Stimulated activated naive CD8-positive, alpha-beta T cell treated with anti-CD3 and anti-CD28 coated beads, Interleukin-15, amount 100 ng/mL, for 72 hours (primary cell): Measurements from ENCODE around the gene MRPS18B.
A peak's percentile ranks its signal among the peaks of the same experiment; 100 is the strongest.
"Not testable (repeated sequence)": the region's sequence is repeated elsewhere in the genome, so short reads cannot be mapped to it uniquely, and the experiment has no call there.

Experiments used
- ATAC-seq: fragments of 150-1000 bp; cut with Tn5 transposase; 2 replicates; pipeline ENCODE4 v1.10.0; 2021; ENCODE audit warnings: mild to moderate bottlenecking, moderate library complexity
- DNase-seq, 2 donors: peaks; one replicate each; pipeline ENCODE4 v3.0.0; 2021 to 2022
- H3K27ac Mint-ChIP-seq, 2 donors: one replicate each; pipeline ENCODE4 v1.8.0; 2022; ENCODE audit warnings: mild to moderate bottlenecking in 2 of 2, mixed read lengths in 2 of 2, moderate library complexity in 2 of 2
- H3K27me3 Mint-ChIP-seq: one replicate; pipeline ENCODE4 v1.8.0; 2022; ENCODE audit warnings: mixed read lengths
- H3K4me1 Mint-ChIP-seq: one replicate; pipeline ENCODE4 v1.8.0; 2022; ENCODE audit warnings: mild to moderate bottlenecking, mixed read lengths
- H3K4me3 Mint-ChIP-seq, 2 donors: one replicate each; pipeline ENCODE4 v1.8.0; 2022; ENCODE audit warnings: mild to moderate bottlenecking in 2 of 2, mixed read lengths in 2 of 2, moderate library complexity in 1 of 2
- H3K9me3 Mint-ChIP-seq, 2 donors: one replicate each; pipeline ENCODE4 v1.8.0; 2022; ENCODE audit warnings: mixed read lengths in 2 of 2

Gene MRPS18B

DNA sequence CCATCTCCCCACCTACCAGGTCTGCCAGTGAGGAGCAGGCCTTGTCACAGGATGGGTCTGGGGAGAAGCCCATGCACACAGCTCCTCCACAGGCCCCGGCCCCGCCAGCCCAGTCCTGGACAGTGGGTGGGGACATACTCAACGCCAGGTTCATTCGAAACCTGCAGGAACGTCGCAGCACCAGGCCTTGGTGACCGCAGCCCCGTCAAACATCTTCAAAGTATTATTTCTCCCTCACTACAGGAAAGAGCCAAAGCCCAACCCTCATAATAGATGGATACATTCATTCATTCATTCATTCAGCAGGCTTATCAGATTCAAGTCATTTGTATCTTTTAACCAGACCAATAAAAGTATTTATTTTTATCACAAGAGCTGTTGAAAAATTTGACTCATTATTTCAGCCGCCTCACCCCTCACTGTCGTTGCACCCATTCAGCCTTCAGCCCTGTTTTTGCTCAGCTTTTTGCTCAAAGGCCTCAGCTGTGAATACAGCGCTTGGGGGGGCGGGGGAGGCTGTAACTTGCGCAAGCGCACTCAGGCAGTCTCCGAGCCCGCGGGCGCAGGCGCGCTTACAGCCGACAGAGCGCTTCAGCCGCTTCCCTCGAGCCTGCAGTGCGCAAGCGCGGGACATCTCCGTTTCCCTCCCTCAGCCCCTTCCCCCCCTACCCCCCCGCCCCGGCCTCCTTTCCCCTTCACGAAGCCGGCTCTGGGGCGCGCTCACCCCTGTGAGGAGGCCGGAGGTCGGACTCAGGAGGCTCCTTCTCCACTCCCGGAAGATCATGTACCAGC is 29.0 kb downstream of the MRPS18B start, which contains the start of gene C6orf136:
Gene C6orf136, plus strand, starts transcription at position 684 of the 792 bp plus-strand sequence. Its CDS starts 99 bp downstream, at position 783.
- Mint-ChIP-seq H3K4me1 (peaks cover 32% of the 10 kb centered on the region), H3K9me3 (no peaks in the 10 kb centered on the region), H3K27ac (peak within 1 kb of the TSS; percentile 95 to 96), H3K27me3 (no peaks in the 10 kb centered on the region), H3K4me3 (peak within 1 kb of the TSS; percentile 91)
- DNase-seq = peak; percentile 88 to 93
- ATAC-seq = peak; percentile 86

DNA sequence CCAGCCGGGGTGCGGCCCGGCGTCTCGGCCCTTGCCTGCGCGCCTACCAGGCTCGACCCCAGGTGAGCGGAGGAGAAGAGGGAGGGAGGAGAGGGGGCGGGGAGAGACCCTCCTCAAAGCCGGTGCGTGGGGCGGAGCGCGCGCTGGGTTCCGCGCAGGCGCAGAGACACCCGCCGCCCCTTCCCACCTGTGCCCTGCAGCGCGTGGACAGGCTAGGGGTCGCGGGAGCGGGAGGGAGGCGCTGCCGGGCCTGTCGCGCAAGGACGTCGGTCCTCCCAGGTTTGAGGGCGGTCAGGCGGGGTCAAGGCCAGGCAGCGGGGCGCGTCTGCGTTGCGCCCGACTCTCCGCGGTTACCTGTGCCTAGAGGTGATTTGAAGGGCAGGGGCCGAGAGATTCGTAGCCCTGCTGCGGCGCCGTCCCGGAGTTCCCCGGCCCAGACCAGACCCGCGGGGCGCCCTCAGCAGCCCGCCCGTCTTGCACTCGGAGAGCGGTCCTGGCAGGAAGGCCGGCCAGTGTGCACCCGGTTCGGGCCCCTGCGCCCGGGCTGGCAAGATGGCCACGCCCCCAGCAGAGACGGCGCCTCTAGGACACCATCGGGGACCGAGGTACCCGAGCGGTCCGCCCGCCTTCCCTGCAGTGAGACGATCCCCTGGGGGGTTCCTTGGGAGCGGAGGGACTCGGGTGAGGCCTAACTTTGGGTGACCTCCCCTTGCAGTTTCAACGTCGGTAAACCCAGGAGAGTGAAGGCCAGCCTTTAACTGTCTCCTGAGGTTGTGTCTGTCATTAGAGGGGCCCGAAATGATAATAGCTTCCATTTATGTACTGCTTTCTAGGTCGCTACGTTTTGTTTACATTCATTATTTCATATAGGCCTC is 29.8 kb downstream of the MRPS18B start:
- Mint-ChIP-seq H3K9me3 (no peaks in the 10 kb centered on the region), H3K27ac (peak overlapping the region; percentile 95 to 96), H3K27me3 (no peaks in the 10 kb centered on the region), H3K4me1 (peaks cover 27% of the 10 kb centered on the region), H3K4me3 (peak overlapping the region; percentile 91)
- DNase-seq (peak; percentile 83), ATAC-seq (peak; percentile 87)

- no peak for ATAC-seq
- Mint-ChIP-seq H3K9me3 (no peaks in the 10 kb centered on the region), H3K4me3 (no peak overlapping the region), H3K4me1 (peaks cover 19% of the 10 kb centered on the region), H3K27ac (peak overlapping the region in 1 of 2 donors; percentile 74), H3K27me3 (no peaks in the 10 kb centered on the region)
- DNase-seq = no peak
These were observed 33.5 kb downstream of the MRPS18B start for GRCh38 chr6:30651143-30651542.

- ATAC-seq = no peak
- peak overlapping the region in 1 of 2 donors; percentile 9 for H3K27ac Mint-ChIP-seq
These were observed 37.4 kb downstream of the MRPS18B start for GRCh38 chr6:30654798-30655742.

DNA sequence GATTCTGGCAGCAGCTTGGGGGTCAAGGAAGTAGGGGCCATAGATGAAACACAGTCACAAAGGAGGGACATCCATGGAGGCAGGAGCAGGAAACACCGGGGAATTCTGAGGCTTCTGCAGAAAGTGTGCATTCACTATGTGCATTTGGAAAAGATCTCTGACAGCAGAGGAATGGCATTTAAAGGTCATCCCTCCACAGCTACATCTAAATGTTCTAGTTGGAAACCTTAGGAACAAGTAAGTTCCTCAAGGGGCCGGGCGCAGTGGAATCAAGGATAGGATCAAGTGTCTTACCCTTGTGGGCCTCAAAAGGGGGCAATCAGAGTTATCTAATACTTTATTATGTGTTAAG is 38.1 kb downstream of the MRPS18B start:
- ATAC-seq = no peak
- Mint-ChIP-seq H3K27ac (peak overlapping the region in 1 of 2 donors; percentile 9), H3K4me1 (no peaks in the 10 kb centered on the region)

More at GRCh38 chr6:30654798-30655742, 37.4 kb downstream of the MRPS18B start:
- Mint-ChIP-seq H3K4me1 (no peaks in the 10 kb centered on the region), H3K27me3 (no peaks in the 10 kb centered on the region), H3K9me3 (no peaks in the 10 kb centered on the region), H3K4me3 (no peak overlapping the region)
- no peak for DNase-seq

DNA sequence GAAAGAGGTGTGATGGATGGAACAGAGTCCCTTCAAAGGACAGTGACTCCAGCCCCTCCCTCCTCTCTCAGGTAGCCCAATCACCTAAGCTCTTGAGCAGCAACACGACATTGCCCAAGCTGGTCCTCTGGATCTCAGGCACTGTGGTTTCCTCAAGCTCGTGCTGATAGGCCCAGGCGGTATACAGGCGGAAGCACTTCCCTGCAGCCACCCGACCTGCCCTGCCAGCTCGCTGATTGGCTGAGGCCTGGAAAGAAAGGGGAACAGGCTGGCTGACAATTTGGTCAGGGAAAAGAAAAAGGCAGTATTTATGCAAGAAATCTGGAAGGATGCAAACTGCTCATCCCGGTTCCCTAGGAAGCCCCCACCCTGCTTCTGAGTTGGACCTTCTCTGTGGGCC is 38.9 kb downstream of the MRPS18B start:
- Mint-ChIP-seq H3K4me3 (no peak overlapping the region), H3K4me1 (no peaks in the 10 kb centered on the region), H3K27ac (no peak overlapping the region), H3K9me3 (no peaks in the 10 kb centered on the region), H3K27me3 (no peaks in the 10 kb centered on the region)
- DNase-seq (no peak), ATAC-seq (no peak)

More for the DNA sequence above, 38.1 kb downstream of the MRPS18B start:
- DNase-seq = no peak
- no peak overlapping the region for H3K4me3 Mint-ChIP-seq
- no peaks in the 10 kb centered on the region for H3K27me3 Mint-ChIP-seq
- no peaks in the 10 kb centered on the region for H3K9me3 Mint-ChIP-seq

DNA sequence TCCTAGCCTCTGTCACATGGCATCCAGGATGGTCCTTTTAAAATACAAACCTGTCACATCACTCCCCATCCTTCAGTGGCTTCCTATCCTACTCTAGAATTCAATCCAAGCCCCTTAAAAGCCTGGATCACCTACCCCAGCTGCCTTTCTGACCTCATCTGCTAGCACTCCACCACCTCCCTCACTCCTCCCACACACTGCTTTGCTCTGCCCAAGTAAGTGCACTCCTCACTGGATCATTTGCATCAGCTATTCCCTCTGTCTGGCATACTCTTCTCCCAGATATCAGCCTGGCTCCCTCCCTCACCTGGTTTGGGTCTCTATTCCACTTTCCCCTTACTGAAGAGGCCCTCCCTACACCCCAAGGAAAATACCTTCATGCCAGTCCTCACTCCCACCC is 39.8 kb downstream of the MRPS18B start:
- ATAC-seq (no peak), DNase-seq (no peak)
- Mint-ChIP-seq H3K27ac (peak overlapping the region in 1 of 2 donors; percentile 55), H3K9me3 (no peaks in the 10 kb centered on the region), H3K4me3 (no peak overlapping the region), H3K4me1 (no peaks in the 10 kb centered on the region), H3K27me3 (no peaks in the 10 kb centered on the region)

- H3K4me3 Mint-ChIP-seq, H3K27me3 Mint-ChIP-seq, DNase-seq, ATAC-seq, H3K4me1 Mint-ChIP-seq, H3K9me3 Mint-ChIP-seq: not testable (repeated sequence)
- peak overlapping the region; percentile 28 to 55 for H3K27ac Mint-ChIP-seq
These were observed 40.3 kb downstream of the MRPS18B start for GRCh38 chr6:30657922-30658321.

GRCh38 chr6:30664994-30665767 is 47.5 kb downstream of the MRPS18B start:
- no peak for ATAC-seq
- Mint-ChIP-seq H3K4me1 (peaks cover 24% of the 10 kb centered on the region), H3K9me3 (no peaks in the 10 kb centered on the region), H3K4me3 (no peak overlapping the region), H3K27ac (peak overlapping the region; percentile 63 to 78), H3K27me3 (no peaks in the 10 kb centered on the region)
- no peak for DNase-seq

GRCh38 chr6:30666300-30666699 is 48.7 kb downstream of the MRPS18B start:
- ATAC-seq = peak; percentile 85
- peaks cover 34% of the 10 kb centered on the region for H3K4me1 Mint-ChIP-seq
- H3K9me3 Mint-ChIP-seq, H3K27me3 Mint-ChIP-seq, H3K4me3 Mint-ChIP-seq: not testable (repeated sequence)
- DNase-seq = peak in 1 of 2 donors; percentile 56
- peak overlapping the region; percentile 78 to 87 for H3K27ac Mint-ChIP-seq

GRCh38 chr6:30670760-30671527 is 53.3 kb downstream of the MRPS18B start:
- H3K9me3 Mint-ChIP-seq = no peaks in the 10 kb centered on the region
- peaks cover 52% of the 10 kb centered on the region for H3K4me1 Mint-ChIP-seq
- H3K27ac Mint-ChIP-seq = no peak overlapping the region
- ATAC-seq (no peak), DNase-seq (no peak)
- no peaks in the 10 kb centered on the region for H3K27me3 Mint-ChIP-seq
- peak overlapping the region; percentile 88 to 90 for H3K4me3 Mint-ChIP-seq

DNA sequence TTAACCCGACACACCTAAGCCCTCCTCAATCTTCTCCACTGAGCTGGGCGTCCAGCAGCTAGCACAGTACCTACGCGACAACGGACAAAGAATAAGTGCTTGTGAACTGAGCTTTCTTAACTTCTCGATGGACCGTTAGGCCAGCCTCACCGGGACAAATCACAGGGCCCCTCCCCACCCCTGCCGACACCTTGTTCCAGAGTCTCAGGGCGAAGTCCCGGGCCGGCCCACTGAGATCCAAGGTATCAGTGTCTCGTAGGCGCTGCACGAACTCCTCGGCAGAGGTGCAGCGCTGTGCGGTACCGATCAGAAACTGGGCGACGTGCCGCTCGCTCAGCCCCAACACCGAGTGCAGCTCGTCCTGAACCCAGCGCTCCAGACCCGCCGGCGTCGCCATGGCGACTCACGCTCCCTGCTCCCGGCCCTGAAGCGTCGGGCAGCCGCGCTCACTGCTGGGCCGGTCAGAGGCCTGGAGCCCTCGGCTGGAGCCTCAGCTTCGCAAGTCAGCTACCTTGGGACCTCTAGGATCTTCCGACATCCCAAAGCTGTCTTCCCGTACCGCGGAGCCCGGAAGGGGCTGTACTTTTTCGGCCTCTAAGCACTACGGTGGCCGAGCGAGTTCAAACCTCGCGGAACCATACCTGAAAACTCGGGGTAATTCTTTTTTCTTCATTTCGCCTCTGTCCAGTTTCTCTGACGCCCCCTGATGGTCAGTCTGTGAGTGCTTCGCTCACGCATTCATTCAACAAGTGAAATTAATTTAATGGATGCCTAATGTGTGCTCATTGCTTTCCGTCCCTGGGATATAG is 55.0 kb downstream of the MRPS18B start, which contains the start of gene DHX16:
Gene DHX16, minus strand, starts transcription at position 562 of the 809 bp plus-strand sequence. Its CDS starts 165 bp downstream, at position 397.
- Mint-ChIP-seq H3K4me3 (peak within 1 kb of the TSS; percentile 88 to 90), H3K4me1 (peaks cover 50% of the 10 kb centered on the region), H3K27ac (peak within 1 kb of the TSS; percentile 90), H3K27me3 (no peaks in the 10 kb centered on the region), H3K9me3 (no peaks in the 10 kb centered on the region)
- DNase-seq (peak; percentile 88 to 91), ATAC-seq (peak; percentile 87)
